GM12891 (cell line): ENCODE results near the gene LRPAP1.

ENCODE experiments used
- DNase-seq: peaks from one replicate; pipeline ENCODE4 v3.0.0; 2011; ENCODE audit warnings: low spot score; ENCODE audit not compliant: insufficient read length
- FAIRE-seq: peaks from 2 replicates; lab custom pipeline; 2011; peaks lifted over from hg19 to GRCh38; lab: Jason Lieb, UNC
- PAX5 ChIP-seq: IDR thresholded peaks from 2 replicates; pipeline ENCODE4 v1.6.1; 2011; ENCODE audit warnings: low read length, moderate library complexity, mild to moderate bottlenecking; ENCODE audit not compliant: insufficient read depth, severe bottlenecking
- POLR2A ChIP-seq: IDR thresholded peaks from 2 replicates; pipeline ENCODE4 v1.6.1; 2011; ENCODE audit warnings: low read depth, low read length, control low read depth
- POLR2AphosphoS5 ChIP-seq: IDR thresholded peaks from 2 replicates; pipeline ENCODE4 v1.6.1; 2011; ENCODE audit warnings: low read depth, low read length, control low read depth
- POU2F2 ChIP-seq: IDR thresholded peaks from 2 replicates; pipeline ENCODE4 v1.6.1; 2011; ENCODE audit warnings: low read depth, mild to moderate bottlenecking, control low read depth, low read length, moderate library complexity
- SPI1 ChIP-seq: IDR thresholded peaks from 2 replicates; pipeline ENCODE4 v1.6.1; 2011; ENCODE audit warnings: low read depth, low read length, control low read depth
- TAF1 ChIP-seq: IDR thresholded peaks from 2 replicates; pipeline ENCODE4 v1.6.1; 2011; ENCODE audit warnings: low read depth, low read length, control low read depth

The LRPAP1 gene

DNA sequence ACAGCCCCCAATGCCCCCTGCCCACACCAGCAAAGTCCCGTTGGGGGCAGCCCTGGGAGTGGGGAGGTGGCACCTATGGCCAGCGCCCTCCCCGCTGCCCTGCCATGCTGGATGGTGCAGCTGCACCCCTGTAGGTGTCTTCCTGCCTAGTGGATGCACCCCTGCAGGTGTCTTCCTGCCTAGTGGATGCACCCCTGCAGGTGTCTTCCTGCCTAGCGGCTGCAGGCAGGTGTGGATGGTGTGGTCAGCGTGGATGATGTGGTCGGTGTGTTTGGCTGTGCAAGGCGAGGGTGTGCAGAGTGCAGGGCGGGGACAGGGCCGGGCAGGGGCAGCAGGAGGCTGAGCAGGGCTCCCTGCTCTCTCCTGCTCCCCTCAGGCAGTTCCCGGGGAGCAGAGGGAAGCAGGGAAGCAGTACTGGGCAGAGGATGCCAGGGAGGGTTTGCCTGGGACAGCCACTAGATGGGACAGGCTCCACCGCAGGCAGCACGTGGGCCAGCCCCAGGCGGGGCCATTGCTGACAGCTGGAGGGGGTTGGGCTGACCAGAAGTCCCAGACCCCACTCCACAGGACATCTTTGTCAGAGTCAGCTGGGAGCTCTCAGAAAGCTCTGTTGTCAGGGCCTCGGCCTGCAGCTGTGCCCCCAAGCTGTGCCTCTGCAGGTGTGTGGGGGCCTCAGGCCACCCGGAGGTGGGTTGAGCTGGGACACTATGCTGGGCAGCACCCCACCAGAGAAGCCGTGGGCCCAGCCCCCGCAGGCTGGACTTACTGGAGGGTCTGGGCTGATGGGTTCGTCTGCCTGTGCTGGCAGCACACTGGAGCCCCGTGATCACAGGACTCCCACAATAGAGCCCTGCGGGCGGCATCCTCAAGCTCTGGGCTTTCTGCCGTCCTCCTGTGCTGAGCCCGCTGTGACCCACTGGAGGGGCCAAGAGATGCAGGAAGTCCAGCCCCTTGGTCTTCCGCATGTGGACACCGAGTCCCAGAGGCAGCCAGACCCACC is 45.4 kb downstream of the LRPAP1 start:
- DNase-seq (no peak), FAIRE-seq (peak; percentile 28)
- TF ChIP-seq POU2F2 (no peak), POLR2A (no peak), POLR2AphosphoS5 (no peak), PAX5 (no peak), TAF1 (no peak)

DNA sequence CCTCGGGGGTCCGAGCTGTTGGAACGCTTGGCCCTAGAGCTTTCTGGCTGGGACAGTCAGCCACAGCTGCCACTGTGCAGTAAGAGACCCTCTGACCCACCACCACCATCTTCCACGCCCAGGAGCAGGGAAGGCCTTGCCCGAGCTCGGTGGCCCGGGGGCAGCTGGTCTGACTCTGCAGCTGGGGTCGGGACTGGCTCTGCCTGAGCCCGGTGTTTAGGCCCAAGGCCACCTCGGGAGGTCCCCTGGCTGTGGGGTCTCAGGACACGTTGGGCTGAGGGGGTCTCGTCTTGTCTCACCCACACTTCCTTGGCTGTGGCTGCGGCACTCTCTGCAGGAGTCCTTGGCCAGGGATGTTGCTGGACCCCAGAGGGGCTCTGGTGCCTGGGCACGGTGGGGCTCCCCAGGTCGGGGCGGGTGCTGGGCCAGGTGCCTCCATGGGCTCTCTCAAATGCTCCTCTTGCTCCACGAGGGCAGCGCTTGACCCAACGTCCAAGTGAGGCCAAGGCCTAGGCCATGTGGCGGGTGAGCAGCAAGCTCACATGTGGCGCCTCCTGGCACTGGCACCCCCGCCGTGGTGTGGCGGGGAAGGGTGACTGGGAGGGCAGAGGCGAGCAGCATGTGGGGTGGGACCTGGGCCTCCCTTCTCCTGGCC is 46.2 kb downstream of the LRPAP1 start:
- TF ChIP-seq PAX5 (no peak), POU2F2 (no peak), SPI1 (no peak), POLR2A (no peak), POLR2AphosphoS5 (no peak), TAF1 (no peak)
- DNase-seq (no peak), FAIRE-seq (no peak)

DNA sequence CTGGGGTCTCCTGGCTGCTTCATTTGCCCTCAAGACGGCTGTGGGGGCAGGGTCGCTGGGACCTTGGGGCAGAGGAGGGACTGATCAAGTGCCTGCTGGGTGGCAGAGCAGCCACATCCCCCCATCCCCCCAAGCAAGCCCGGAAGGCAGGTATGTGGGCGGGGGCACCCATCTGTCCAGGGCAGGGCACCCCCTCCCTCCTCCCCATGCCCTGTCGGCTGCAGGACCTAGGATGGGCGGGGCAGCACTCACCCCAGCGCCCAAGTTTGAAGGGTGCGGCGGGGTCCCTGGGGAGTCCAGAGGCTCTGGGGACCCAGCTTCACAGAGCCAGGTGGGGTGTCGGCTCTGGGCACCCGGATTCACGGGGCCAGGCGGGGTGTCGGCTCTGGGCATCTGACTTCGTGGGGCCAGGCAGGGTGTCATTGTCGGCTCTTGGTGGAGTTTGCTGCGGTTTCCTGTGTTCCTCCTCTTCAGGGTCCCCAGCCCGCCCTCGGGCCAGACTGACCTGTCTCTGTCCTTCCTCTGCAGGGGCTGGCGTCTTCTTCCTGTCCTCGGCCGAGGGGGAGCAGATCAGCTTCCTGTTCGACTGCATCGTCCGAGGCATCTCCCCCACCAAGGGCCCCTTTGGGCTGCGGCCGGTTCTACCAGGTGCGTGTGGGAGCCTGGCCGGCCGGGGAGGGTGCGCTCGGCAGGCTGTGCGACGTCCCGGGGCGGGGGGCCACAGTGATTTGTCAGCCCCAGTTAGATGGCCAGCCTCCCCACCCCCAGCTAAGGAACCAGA is 47.0 kb downstream of the LRPAP1 start:
- TF ChIP-seq POLR2AphosphoS5 (no peak), POLR2A (no peak), POU2F2 (no peak), SPI1 (no peak), TAF1 (no peak), PAX5 (no peak)
- peak; percentile 13 for FAIRE-seq

DNA sequence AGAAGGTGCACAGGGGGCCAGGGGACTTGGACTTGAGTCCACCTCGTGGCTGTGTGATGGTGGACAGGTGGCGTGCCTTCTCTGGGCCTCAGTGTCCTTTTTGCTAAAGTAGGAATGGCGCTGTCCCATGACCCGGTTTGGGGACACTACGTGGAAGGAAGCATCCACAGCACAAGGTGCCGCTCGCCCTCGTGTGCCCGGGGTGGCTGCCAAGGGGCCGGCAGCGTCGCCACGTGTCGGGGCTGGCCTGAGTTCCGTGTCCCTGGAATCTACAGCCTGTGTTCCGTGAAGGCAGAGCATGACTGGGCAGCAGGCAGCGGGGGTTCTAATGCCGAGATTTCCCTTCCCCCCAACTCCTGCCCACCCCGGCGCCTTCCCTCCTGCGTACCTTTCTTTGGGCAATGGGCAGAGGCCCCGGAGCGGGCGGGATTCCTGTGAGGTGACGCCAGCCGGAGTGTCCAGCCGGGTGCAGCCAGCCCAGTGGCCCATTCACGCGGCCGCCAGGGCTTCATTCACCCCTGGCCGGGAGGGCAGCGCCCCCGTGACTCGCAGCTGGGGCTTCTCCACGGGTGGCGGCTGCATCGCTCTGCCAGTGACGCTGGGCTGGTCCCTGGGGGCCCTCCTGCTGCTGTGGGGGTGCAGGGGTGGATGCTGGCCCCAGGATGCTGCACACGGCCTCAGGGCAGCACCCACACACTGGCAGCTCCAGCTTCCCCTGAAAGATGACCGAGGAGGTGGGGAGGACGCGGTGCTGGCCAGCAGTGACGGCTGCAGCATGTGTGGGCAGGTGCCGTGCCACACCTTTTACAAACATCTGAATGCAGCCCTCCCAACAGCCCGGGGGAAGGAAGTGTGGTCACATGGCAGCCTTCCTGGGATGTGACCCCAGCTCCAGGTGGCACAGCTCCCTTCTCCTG is 47.9 kb downstream of the LRPAP1 start:
- peak; percentile 9 for FAIRE-seq
- no peak for DNase-seq

More for the DNA sequence above, 47.0 kb downstream of the LRPAP1 start:
- no peak for DNase-seq

DNA sequence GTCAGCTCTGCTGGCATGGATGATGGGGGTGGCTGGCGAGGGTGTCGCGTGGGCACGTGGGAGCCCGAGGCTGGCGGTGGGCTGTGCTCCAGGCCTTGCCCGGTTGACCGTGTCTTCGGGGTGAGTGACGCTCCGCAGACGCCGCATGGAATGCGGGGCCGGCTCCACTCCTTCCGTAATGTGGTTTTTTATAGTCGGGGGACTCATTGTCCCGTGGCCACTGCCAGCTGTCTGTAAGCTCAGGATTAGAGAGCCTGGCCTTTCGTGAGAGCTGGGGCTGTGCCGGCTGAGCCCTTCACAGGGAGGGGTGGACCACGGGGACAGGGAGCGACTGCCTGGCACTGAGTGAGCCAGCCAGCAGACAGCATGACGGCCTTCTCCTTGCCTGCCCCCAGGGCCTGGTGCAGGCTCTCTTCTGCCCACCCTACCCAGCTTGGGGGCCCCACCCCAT is 48.7 kb downstream of the LRPAP1 start:
- no peak for FAIRE-seq
- TF ChIP-seq PAX5, result no peak
- no peak for TF ChIP-seq POLR2AphosphoS5
- no peak for TF ChIP-seq TAF1
- TF ChIP-seq SPI1, result no peak
- TF ChIP-seq POU2F2, result no peak
- TF ChIP-seq POLR2A, result no peak
- no peak for DNase-seq

More for the DNA sequence above, 47.9 kb downstream of the LRPAP1 start:
- TF ChIP-seq POLR2AphosphoS5, result no peak
- no peak for TF ChIP-seq TAF1
- no peak for TF ChIP-seq POU2F2
- no peak for TF ChIP-seq POLR2A

DNA sequence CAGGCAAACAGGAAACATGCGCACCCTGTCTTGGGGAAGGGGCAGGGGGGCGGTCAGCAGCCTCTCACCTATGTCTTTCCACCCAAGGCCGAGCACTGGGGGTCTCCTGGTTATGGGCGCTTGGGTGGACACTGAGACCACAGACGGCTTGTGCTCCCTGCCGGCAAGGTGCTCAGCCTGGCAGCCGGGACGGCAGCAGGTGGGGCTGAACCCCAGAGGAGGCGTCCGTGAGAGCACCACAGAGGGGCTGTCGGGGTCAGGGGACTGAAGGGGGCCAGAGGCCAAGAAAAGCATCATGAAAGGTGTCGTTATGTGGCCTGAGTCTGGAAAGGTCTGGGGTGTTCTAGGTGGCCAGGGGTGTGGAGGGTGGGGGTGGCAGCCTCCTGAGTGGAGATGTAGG is 49.5 kb downstream of the LRPAP1 start:
- no peak for TF ChIP-seq POLR2AphosphoS5
- no peak for TF ChIP-seq TAF1
- no peak for TF ChIP-seq POLR2A
- TF ChIP-seq PAX5, result no peak
- TF ChIP-seq POU2F2, result no peak
- TF ChIP-seq SPI1, result no peak
- DNase-seq (no peak), FAIRE-seq (no peak)

DNA sequence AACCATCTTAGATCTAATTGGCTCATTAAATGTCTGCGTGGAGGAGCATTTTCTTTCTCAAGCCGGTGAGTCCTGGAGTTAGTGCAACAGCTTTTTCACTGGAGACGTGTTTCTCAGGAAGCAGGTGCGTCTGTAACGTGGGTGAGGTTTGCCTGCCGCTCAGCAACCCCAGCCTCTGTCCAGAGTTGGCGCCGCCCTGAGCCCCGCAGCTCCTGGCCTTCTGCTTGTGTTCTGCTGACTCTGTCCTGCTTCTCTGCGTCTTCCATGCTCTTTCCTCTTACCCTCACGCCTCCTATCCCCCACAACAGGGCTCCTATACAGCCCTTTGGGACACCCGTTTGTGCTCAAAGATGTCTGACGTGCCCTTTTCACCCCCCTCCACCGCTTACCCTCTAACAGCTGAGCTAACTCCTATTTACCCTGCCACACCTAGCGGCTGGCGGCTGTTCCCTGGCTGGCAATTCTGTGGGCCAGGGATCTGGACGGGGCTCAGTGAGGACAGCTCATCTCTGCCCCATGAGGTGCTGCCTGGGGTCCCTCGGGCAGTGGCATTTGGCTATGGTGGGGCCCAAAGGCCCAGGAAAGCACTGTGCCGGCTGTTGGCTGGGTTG is 50.3 kb downstream of the LRPAP1 start:
- no peak for FAIRE-seq
- no peak for DNase-seq
- TF ChIP-seq POLR2AphosphoS5 (no peak), SPI1 (no peak), POLR2A (no peak), PAX5 (no peak), POU2F2 (no peak), TAF1 (no peak)

DNA sequence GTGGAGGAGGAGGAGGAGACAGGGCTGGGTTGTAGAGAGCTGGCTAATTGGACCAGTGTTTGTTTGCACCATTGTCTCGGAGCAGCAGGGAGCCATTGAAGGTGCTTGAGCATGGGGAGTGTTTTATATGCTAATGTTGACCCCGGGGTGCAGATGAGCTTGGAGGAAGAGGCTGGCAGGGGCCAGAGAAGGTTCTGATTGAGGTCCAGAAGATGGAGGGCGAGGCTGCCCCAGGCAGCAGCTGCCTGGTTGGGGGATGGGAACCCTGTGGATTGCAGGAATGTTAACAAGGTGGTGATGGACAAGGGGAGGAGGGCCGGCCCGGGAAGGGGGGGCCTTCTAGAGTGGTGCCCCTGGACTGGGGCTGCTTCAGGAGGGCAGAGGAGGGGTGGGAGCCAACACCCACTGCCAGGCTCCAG is 51.1 kb downstream of the LRPAP1 start:
- no peak for FAIRE-seq
- DNase-seq, result no peak
- TF ChIP-seq TAF1, result no peak
- TF ChIP-seq POU2F2, result no peak
- TF ChIP-seq POLR2AphosphoS5, result no peak
- TF ChIP-seq POLR2A, result no peak
- no peak for TF ChIP-seq PAX5
- TF ChIP-seq SPI1, result no peak
